HG03439 (cell line): ENCODE measurements around the gene PLAU.

Experiments
- ATAC-seq: cut with Tn5 transposase; IDR thresholded peaks from one replicate; pipeline ENCODE4 v1.9.1; 2021; ENCODE audit warnings: mild to moderate bottlenecking, moderate library complexity; ENCODE audit not compliant: unreplicated experiment

PLAU gene

GRCh38 chr10:73910764-73911552, at the start of gene PLAU:
Gene PLAU, plus strand, starts transcription at chr10:73911132. Its CDS starts 424 bp downstream, at chr10:73911556.
- ATAC-seq, result no peak

GRCh38 chr10:73862011-73862410, 48.9 kb upstream of the PLAU start:
- ATAC-seq, result no peak

GRCh38 chr10:73863039-73863817, 47.7 kb upstream of the PLAU start:
- ATAC-seq, result no peak

GRCh38 chr10:73864229-73864628, 46.7 kb upstream of the PLAU start:
- no peak for ATAC-seq

- ATAC-seq, result no peak
These were observed 45.8 kb upstream of the PLAU start for GRCh38 chr10:73865107-73865458.

GRCh38 chr10:73865459-73866442, 45.2 kb upstream of the PLAU start:
- no peak for ATAC-seq

GRCh38 chr10:73866621-73867020, 44.3 kb upstream of the PLAU start:
- ATAC-seq, result no peak

GRCh38 chr10:73867126-73867807, 43.7 kb upstream of the PLAU start:
- no peak for ATAC-seq

GRCh38 chr10:73867871-73868631, 42.9 kb upstream of the PLAU start:
- no peak for ATAC-seq

GRCh38 chr10:73868655-73869195, 42.2 kb upstream of the PLAU start:
- ATAC-seq, result no peak

GRCh38 chr10:73871295-73872189, 39.4 kb upstream of the PLAU start:
- no peak for ATAC-seq

GRCh38 chr10:73872190-73872710, 38.7 kb upstream of the PLAU start:
- no peak for ATAC-seq

GRCh38 chr10:73873142-73873837, 37.6 kb upstream of the PLAU start:
- no peak for ATAC-seq

GRCh38 chr10:73873838-73874215, 37.1 kb upstream of the PLAU start:
- no peak for ATAC-seq

GRCh38 chr10:73874267-73875138, 36.4 kb upstream of the PLAU start, which contains the start of gene CAMK2G:
Gene CAMK2G, minus strand, starts transcription at chr10:73874555. Its CDS starts 94 bp downstream, at chr10:73874461.
- ATAC-seq, result peak; percentile 73

- ATAC-seq, result peak; percentile 5
These were observed 35.8 kb upstream of the PLAU start for GRCh38 chr10:73875139-73875475.

GRCh38 chr10:73876157-73876556, 34.8 kb upstream of the PLAU start:
- no peak for ATAC-seq
